HG03025 (cell line): ENCODE measurements around the gene SMAP1.
"Not testable (repeated sequence)": the region's sequence is repeated elsewhere in the genome, so short reads cannot be mapped to it uniquely, and the experiment has no call there.

Experiments
- ATAC-seq: cut with Tn5 transposase; IDR thresholded peaks from one replicate; pipeline ENCODE4 v1.9.1; 2021; ENCODE audit warnings: mild to moderate bottlenecking, moderate library complexity; ENCODE audit not compliant: unreplicated experiment, low FRiP score

SMAP1 gene

GRCh38 chr6:70735513-70735912, 67.8 kb downstream of the SMAP1 start:
- ATAC-seq = no peak

DNA sequence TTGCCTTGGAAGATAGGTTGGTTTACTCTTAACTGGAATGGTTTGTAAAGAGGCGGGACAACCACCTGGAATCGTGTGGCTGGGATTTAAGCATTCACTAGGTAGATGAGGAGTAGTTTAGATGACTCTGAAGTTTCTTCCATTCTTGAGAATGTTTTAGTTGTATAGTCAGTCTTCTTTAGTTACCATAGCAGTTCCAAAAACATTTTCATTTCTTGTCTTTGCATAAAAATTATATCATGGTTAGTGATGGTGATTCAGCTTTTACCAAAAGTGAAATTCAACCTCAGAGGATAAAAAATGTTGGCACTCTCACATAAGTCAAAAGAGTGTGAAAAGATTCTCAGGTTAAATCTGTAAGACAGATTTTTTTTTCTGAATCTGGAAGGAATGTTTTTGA, 70.3 kb downstream of the SMAP1 start:
- ATAC-seq = no peak

GRCh38 chr6:70739534-70739933, 71.9 kb downstream of the SMAP1 start:
- ATAC-seq = no peak

GRCh38 chr6:70740746-70741145, 73.1 kb downstream of the SMAP1 start:
- ATAC-seq = not testable (repeated sequence)

DNA sequence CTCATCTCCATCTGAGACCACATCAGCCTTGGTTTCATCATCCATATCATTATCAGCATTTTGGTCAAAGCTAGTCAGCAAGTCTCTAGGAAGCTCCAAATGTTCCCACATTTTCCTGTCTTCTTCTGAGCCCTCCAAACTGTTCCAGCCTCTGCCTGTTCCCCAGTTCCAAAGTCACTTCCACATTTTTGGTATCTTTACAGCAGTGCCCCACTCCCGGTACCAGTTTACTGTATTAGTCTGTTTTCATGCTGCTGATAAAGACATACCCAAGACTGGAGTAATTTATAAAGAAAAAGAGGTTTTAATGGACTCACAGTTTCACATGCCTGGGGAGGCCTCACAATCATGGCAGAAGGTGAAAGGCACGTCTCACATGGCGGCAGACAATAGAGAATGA, 74.8 kb downstream of the SMAP1 start:
- not testable (repeated sequence) for ATAC-seq

DNA sequence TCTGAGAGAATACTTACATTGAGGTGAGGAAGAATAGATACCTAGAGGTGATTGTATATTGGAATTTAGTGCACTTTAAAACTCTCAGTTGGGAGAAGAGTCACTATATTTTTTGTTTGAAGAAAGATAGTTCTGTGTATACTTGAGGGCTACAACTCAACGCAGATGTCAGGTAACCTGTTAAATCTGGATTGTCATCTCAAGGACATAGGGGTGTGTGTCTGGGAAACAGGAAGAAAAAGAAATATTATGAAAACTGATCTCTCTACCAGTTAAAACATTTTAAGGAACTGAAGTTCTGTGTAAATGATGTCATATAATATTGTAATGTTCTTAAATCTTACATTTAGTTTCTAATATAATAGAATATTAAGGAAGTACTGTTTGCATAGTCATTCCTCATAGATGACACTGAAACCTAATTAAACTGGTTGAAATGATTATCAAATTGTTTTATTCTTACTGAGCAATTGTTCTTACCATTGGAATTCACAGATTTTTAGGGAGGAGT, 86.2 kb downstream of the SMAP1 start:
- no peak for ATAC-seq

- ATAC-seq = no peak
These were observed 91.2 kb downstream of the SMAP1 start for GRCh38 chr6:70758883-70759282.

DNA sequence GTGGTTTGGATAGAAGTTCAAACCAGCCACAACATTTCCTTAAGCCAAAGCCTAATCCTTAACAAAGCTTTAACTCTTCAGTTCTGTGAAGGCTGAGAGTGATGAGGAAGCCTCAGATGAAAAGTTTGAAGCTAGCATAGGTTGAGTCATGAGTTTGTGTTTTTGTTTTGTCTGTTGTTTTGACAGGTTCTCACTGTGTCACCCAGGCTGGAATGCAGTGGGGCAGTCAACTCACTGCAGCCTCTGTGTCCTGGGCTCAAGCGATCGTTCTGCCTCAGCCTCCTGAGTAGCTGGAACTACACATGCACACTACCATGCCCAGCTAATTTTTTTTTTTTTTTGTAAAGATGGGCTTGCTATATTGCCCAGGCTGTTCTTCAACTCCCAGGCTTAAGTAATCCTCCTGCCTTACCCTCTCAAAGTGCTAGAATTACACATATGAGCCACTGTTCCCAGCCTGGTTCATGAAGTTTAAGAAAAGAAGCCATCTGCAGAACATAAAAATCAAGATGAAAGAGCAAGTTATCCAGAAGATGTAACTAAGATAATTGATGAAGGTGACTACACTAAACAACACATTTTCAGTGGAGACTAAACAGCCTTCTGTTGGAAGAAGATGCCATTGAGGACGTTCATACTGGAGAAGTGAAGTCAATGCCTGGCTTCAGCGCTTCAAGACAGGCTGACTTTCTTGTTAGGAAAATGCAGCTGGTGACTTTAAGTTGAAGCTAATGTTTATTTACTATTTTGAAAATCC, 96.2 kb downstream of the SMAP1 start:
- ATAC-seq = no peak

- ATAC-seq = no peak
These were observed 97.0 kb downstream of the SMAP1 start for GRCh38 chr6:70764706-70765105.

- not testable (repeated sequence) for ATAC-seq
These were observed 103.7 kb downstream of the SMAP1 start for GRCh38 chr6:70771351-70771750.

DNA sequence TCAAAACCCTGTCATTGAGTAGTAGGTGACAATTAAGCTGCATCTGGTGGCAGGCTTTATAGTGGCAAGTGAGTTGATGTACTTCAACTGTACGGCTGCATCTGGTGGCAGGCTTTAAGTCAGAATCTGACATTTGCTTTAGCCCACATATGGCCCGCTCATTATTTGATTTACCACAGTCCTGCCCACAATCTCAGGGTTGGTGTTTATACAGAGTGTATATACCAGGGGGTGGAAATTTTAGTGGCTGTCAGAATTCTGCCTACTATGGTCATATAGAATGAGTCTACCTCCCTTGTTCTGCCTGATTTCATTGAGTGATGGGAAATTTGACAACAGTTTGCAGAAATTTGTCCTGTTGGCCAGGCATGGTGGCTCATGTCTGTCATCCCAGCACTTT, 112.3 kb downstream of the SMAP1 start:
- ATAC-seq = no peak

GRCh38 chr6:70790483-70791224, 123.0 kb downstream of the SMAP1 start:
- ATAC-seq = no peak

- ATAC-seq = peak; percentile 95
These were observed 129.9 kb downstream of the SMAP1 start for GRCh38 chr6:70797625-70798024.

DNA sequence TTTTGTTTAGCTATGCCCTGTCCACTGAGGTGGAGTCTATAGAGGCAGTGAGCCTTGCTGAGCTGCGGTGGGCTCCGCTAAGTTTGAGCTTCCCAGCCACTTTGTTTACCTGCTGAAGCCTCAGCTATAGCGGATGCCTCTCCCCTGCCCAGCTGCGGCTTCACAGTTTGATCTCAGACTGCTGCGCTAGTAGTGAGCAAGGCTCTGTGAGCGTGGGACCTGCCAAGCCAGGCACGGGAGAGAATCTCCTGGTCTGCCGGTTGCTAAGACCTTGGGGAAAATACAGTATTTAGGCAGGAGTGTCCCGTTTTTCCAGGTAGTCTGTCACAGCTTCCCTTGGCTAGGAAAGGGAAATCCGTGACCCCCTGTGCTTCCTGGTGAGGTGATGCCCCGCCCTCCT, 138.4 kb downstream of the SMAP1 start:
- no peak for ATAC-seq

- ATAC-seq = no peak
These were observed 144.1 kb downstream of the SMAP1 start for GRCh38 chr6:70811788-70812187.

DNA sequence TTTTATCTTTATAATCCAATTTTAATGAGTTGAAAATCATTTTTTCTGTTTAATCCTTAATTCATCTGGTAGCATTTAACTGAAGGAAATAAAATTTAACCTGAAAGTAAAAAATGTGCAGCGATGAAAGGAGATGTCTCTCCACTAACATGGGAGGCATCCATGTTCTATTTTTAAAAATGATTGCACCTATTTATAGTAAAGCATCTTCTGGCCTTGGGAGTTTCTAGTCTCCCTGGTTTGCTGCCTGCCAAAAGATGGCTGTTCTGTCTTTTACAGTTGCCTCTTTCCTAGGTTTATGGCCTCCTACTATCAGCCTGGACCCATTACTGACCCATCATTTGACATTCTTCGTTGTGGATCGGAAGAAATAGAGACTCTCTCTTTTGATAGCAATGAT, 146.2 kb downstream of the SMAP1 start:
- no peak for ATAC-seq

GRCh38 chr6:70819646-70820045, 152.0 kb downstream of the SMAP1 start:
- ATAC-seq = no peak

- ATAC-seq = no peak
These were observed 153.1 kb downstream of the SMAP1 start for GRCh38 chr6:70820778-70821177.

GRCh38 chr6:70821751-70822150, 154.1 kb downstream of the SMAP1 start:
- no peak for ATAC-seq

DNA sequence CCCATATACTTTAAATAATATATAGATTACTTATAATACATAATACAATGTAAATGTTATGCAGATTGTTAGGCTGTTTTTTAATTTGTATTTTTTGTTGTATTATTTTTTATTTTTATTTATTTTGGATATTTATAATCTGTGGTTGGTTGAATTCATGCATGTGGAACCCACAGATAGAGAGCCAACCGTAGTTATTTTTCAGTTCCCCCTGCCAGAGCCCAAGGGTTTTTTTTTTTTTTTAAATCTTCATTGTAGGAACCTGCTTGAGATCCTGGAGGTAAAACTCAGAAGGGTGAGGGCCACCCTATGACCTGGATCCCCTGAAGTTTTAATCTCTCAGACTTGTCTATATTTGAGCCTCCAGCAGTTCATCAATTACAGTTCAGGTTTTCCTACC, 156.0 kb downstream of the SMAP1 start:
- ATAC-seq = no peak

DNA sequence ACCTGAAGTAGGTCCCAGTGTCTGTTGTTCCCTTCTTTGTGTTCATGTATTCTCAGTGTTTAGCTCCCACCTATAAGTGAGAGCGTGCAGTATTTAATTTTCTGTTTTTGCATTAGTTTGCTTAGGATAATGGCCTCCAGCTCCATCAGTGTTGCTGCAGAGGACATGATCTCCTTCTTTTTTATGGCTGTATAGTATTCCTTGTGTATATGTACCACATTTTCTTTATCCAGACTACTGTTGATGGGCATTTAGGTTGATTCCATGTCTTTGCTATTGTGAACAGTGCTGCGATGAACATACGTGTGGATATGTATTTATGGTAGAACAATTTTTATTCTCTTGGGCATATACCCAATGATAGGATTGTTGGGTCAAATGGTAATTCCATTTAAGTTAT, 163.7 kb downstream of the SMAP1 start:
- ATAC-seq = no peak

- ATAC-seq = no peak
These were observed 166.8 kb downstream of the SMAP1 start for GRCh38 chr6:70834520-70834919.
